ENCODE data around the gene TMEM229A.

- TF ChIP-seq CTCF (IDR thresholded peaks at IDR 0.05) (no peak), POLR2A (IDR thresholded peaks at IDR 0.05) (no peak)
Observed at GRCh38 chr7:124009321-124009720, 23.5 kb downstream of the TMEM229A start.

Data from thyroid gland (tissue), 4 donors.